ENCODE measurements around the gene EPRS1. TPM values are rescaled to one million over a fixed set of nuclear protein-coding genes. Genes with fewer than 3 reads are reported as not detected.
A peak's percentile ranks its signal among the peaks of the same experiment; 100 is the strongest.

Gene EPRS1
- total RNA-seq, 2 donors from 2014 or later, result 85.9 to 93.3 TPM

DNA sequence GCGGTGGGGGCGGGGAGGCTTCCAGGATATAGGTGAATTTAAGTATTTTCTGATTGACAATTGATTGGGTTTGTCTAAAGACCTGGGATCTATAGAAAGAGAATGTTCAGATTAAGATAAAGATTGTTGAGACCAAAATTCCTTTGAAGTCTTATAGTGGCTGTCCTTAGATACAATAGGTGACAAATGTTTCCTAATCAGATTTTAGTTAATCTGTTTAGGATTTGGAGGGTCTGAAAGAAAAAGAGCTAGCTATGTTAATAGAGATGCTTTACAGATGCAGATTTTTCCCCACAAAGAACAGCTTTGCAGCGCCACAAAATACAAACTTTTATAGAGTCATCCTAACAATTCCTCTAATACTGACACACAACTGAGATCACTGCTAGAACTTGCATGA, 14.6 kb upstream of the EPRS1 start:
- peaks cover 20% of the 10 kb centered on the region for H3K27me3 ChIP-seq (ENCODE audit: control insufficient read depth, insufficient read depth, low read length, poor library complexity, severe bottlenecking)
- H3K4me3 Mint-ChIP-seq, result no peak overlapping the region
- peaks cover 33% of the 10 kb centered on the region for H3K36me3 Mint-ChIP-seq (ENCODE audit: low read depth)
- peaks cover 15% of the 10 kb centered on the region for H3K36me3 ChIP-seq (ENCODE audit: control insufficient read depth, insufficient read depth, low read length)
- TF ChIP-seq, protein P1, sequence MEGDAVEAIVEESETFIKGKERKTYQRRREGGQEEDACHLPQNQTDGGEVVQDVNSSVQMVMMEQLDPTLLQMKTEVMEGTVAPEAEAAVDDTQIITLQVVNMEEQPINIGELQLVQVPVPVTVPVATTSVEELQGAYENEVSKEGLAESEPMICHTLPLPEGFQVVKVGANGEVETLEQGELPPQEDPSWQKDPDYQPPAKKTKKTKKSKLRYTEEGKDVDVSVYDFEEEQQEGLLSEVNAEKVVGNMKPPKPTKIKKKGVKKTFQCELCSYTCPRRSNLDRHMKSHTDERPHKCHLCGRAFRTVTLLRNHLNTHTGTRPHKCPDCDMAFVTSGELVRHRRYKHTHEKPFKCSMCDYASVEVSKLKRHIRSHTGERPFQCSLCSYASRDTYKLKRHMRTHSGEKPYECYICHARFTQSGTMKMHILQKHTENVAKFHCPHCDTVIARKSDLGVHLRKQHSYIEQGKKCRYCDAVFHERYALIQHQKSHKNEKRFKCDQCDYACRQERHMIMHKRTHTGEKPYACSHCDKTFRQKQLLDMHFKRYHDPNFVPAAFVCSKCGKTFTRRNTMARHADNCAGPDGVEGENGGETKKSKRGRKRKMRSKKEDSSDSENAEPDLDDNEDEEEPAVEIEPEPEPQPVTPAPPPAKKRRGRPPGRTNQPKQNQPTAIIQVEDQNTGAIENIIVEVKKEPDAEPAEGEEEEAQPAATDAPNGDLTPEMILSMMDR (conservative IDR thresholded peaks at IDR 0.05), result no peak
- no peak for DNase-seq
- peaks cover 8% of the 10 kb centered on the region for H3K4me1 Mint-ChIP-seq
- peaks cover 21% of the 10 kb centered on the region for H3K27me3 Mint-ChIP-seq (ENCODE audit: insufficient read depth)
- no peak overlapping the region for H3K27ac Mint-ChIP-seq
- no peak overlapping the region for H3K4me3 ChIP-seq (ENCODE audit: low read length)
- H3K9me3 ChIP-seq (ENCODE audit: control insufficient read depth, low read length), result peaks cover 4% of the 10 kb centered on the region
- H3K9ac ChIP-seq (ENCODE audit: extremely low read depth, low read length, poor library complexity, severe bottlenecking), result no peak overlapping the region
- H3K27ac ChIP-seq (ENCODE audit: low read depth, low read length), result no peak overlapping the region
- WGBS, 2 experiments (ENCODE audit: insufficient coverage in 1 of 2, insufficient read length in 1 of 2), result 47 to 94% methylated on average over 2 to 3 of the region's 3 CpGs
- no peaks in the 10 kb centered on the region for H3K9me3 Mint-ChIP-seq
- no peaks in the 10 kb centered on the region for H3K4me1 ChIP-seq (ENCODE audit: control insufficient read depth, insufficient read depth, low read length)

DNA sequence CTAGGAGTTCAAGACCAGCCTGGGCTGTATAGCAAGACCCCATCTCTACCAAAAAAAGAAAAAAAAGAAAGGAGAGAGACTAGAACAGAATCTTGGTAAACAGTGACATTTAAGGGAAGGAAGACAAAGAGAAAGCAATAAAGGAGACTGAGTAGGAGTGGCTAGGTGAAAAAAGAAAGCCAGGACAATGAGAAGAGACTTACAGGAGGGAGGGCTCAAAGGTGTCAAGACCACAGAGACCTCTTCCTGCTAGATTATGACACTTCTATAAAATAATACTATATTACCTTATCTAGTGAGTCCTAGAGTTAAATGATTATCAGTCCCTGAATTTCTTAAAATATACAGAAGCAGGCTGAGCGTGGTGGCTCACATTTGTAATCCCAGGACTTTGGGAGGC, 10.1 kb upstream of the EPRS1 start:
- TF ChIP-seq, protein P1 (conservative IDR thresholded peaks at IDR 0.05), result no peak
- Mint-ChIP-seq H3K27me3 (ENCODE audit: insufficient read depth) (peaks cover 7% of the 10 kb centered on the region), H3K27ac (no peak overlapping the region), H3K4me3 (no peak overlapping the region), H3K4me1 (peaks cover 8% of the 10 kb centered on the region), H3K9me3 (no peaks in the 10 kb centered on the region), H3K36me3 (ENCODE audit: low read depth) (peaks cover 19% of the 10 kb centered on the region)
- H3K9me3 ChIP-seq (ENCODE audit: control insufficient read depth, low read length), result no peaks in the 10 kb centered on the region
- peaks cover 5% of the 10 kb centered on the region for H3K36me3 ChIP-seq (ENCODE audit: control insufficient read depth, insufficient read depth, low read length)
- DNase-seq, result no peak
- peaks cover 16% of the 10 kb centered on the region for H3K27me3 ChIP-seq (ENCODE audit: control insufficient read depth, insufficient read depth, low read length, poor library complexity, severe bottlenecking)
- no peak overlapping the region for H3K27ac ChIP-seq (ENCODE audit: low read depth, low read length)
- H3K4me1 ChIP-seq (ENCODE audit: control insufficient read depth, insufficient read depth, low read length), result no peaks in the 10 kb centered on the region
- no peak overlapping the region for H3K9ac ChIP-seq (ENCODE audit: extremely low read depth, low read length, poor library complexity, severe bottlenecking)
- WGBS, 2 experiments (ENCODE audit: insufficient coverage in 1 of 2, insufficient read length in 1 of 2), result 88 to 89% methylated on average over 1 of the region's 1 CpG
- no peak overlapping the region for H3K4me3 ChIP-seq (ENCODE audit: low read length)

DNA sequence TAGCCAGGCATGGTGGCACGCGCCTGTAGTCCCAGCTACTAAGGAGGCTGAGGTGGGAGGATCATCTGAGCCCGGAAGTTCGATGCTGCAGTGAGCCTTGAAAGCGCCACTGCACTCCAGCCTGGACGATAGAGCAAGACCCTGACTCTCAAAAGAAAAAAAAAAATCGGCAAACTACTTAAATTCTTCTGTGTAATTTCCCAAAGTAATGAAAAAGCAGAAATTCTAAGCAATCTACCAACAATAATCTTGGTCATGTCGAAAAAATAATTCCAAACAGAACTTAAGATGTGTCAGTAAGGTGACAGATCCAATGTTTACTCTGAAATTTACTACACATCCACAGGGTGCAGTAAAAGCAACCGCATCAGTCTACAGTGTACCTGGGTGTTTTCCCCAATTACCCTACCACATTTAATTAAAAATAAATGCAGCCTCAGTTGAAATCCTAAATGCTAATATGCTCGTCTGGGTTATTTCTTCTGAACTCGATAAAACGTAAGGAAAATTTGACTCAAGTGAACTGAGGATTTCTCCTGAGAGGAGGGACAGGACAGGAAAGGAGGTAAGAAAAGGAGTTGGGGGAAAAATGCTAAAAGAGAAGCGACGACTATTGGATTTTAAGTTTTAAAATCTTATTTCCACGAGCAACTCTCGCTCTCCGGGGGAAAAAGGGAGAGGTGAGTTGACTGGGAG, 801 bp downstream of the EPRS1 start:
- Mint-ChIP-seq H3K4me3 (peak overlapping the region; percentile 96), H3K36me3 (ENCODE audit: low read depth) (peaks cover 4% of the 10 kb centered on the region), H3K9me3 (no peaks in the 10 kb centered on the region), H3K27me3 (ENCODE audit: insufficient read depth) (no peaks in the 10 kb centered on the region), H3K27ac (peak overlapping the region; percentile 93), H3K4me1 (peaks cover 7% of the 10 kb centered on the region)
- H3K27ac ChIP-seq (ENCODE audit: low read depth, low read length), result peak overlapping the region; percentile 82
- H3K36me3 ChIP-seq (ENCODE audit: control insufficient read depth, insufficient read depth, low read length), result no peaks in the 10 kb centered on the region
- TF ChIP-seq, protein P1 (conservative IDR thresholded peaks at IDR 0.05), result no peak
- 29 to 40% methylated on average over 12 to 17 of the region's 17 CpGs for WGBS, 2 experiments (ENCODE audit: insufficient coverage in 1 of 2, insufficient read length in 1 of 2)
- DNase-seq, result no peak
- no peaks in the 10 kb centered on the region for H3K27me3 ChIP-seq (ENCODE audit: control insufficient read depth, insufficient read depth, low read length, poor library complexity, severe bottlenecking)
- H3K9me3 ChIP-seq (ENCODE audit: control insufficient read depth, low read length), result no peaks in the 10 kb centered on the region
- no peaks in the 10 kb centered on the region for H3K4me1 ChIP-seq (ENCODE audit: control insufficient read depth, insufficient read depth, low read length)
- peak overlapping the region; percentile 87 for H3K4me3 ChIP-seq (ENCODE audit: low read length)
- H3K9ac ChIP-seq (ENCODE audit: extremely low read depth, low read length, poor library complexity, severe bottlenecking), result peak overlapping the region; percentile 83
